22Rv1 (cell line): ENCODE results near the gene HCRT.
"Not testable (repeated sequence)": the region's sequence is repeated elsewhere in the genome, so short reads cannot be mapped to it uniquely, and the experiment has no call there.

Experiments used
- H3K27ac ChIP-seq: fragments of 450-650 bp; 2 replicates; pipeline ENCODE4 v1.5.1; 2017
- ZFX ChIP-seq: fragments of 450-650 bp; IDR thresholded peaks from 2 replicates; pipeline ENCODE4 v1.6.1; 2017; ENCODE audit warnings: antibody characterized with exemption, borderline replicate concordance
- TF ChIP-seq, protein P1 (sequence below): fragments of 450-650 bp; IDR thresholded peaks from 2 replicates; pipeline ENCODE4 v1.5.1; 2017; ENCODE audit warnings: mild to moderate bottlenecking

The HCRT gene

GRCh38 chr17:42221886-42222745 is 36.9 kb upstream of the HCRT start:
- no peak overlapping the region for H3K27ac ChIP-seq
- TF ChIP-seq ZFX: no peak
- TF ChIP-seq, protein P1, sequence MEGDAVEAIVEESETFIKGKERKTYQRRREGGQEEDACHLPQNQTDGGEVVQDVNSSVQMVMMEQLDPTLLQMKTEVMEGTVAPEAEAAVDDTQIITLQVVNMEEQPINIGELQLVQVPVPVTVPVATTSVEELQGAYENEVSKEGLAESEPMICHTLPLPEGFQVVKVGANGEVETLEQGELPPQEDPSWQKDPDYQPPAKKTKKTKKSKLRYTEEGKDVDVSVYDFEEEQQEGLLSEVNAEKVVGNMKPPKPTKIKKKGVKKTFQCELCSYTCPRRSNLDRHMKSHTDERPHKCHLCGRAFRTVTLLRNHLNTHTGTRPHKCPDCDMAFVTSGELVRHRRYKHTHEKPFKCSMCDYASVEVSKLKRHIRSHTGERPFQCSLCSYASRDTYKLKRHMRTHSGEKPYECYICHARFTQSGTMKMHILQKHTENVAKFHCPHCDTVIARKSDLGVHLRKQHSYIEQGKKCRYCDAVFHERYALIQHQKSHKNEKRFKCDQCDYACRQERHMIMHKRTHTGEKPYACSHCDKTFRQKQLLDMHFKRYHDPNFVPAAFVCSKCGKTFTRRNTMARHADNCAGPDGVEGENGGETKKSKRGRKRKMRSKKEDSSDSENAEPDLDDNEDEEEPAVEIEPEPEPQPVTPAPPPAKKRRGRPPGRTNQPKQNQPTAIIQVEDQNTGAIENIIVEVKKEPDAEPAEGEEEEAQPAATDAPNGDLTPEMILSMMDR: peak; percentile 65

- H3K27ac ChIP-seq: not testable (repeated sequence)
Measured at GRCh38 chr17:42219280-42219679, 34.0 kb upstream of the HCRT start.

DNA sequence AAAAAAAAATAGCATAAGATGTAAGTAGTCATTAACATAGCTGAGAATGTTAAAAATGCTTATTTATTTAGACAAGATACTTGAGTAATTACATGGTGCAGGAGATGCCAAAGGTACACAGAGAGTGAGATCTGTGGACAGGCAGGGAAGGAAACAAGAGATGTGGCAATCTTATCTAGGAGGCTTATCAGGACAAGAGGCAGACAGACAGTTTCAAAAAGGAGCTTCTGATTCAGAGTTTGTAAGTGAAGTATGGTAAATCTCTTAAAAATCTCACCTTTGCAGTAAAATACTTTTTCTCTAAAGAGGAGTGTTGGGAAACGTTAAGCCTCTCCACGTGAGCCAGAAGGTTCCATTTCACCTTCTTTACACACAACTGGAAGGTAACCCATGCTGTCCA is 28.9 kb upstream of the HCRT start:
- H3K27ac ChIP-seq: no peak overlapping the region
- TF ChIP-seq, protein P1: no peak
- TF ChIP-seq ZFX: no peak

GRCh38 chr17:42212382-42212781 is 27.1 kb upstream of the HCRT start:
- TF ChIP-seq ZFX: no peak
- TF ChIP-seq, protein P1: no peak
- H3K27ac ChIP-seq: no peak overlapping the region

- H3K27ac ChIP-seq: not testable (repeated sequence)
Measured at GRCh38 chr17:42211921-42212341, 26.7 kb upstream of the HCRT start.

GRCh38 chr17:42210046-42210445 is 24.8 kb upstream of the HCRT start:
- TF ChIP-seq, protein P1: no peak
- no peak overlapping the region for H3K27ac ChIP-seq

- H3K27ac ChIP-seq: not testable (repeated sequence)
Measured at GRCh38 chr17:42206153-42206612, 20.9 kb upstream of the HCRT start.

GRCh38 chr17:42203354-42203753 is 18.1 kb upstream of the HCRT start:
- H3K27ac ChIP-seq: no peak overlapping the region
- TF ChIP-seq, protein P1: no peak
- no peak for TF ChIP-seq ZFX

- no peak for TF ChIP-seq ZFX
- TF ChIP-seq, protein P1: no peak
Measured at GRCh38 chr17:42202696-42203095, 17.4 kb upstream of the HCRT start.

More at GRCh38 chr17:42202696-42203095, 17.4 kb upstream of the HCRT start:
- no peak overlapping the region for H3K27ac ChIP-seq
